Erythroblast (primary cell): ENCODE measurements around the gene FREM1.

ENCODE experiments used
- GATA1 ChIP-seq: IDR thresholded peaks from 2 replicates; pipeline ENCODE4 v1.6.1; 2011; ENCODE audit warnings: low read depth, mild to moderate bottlenecking, control low read depth, low read length, moderate library complexity
- POLR2A ChIP-seq: IDR thresholded peaks from 2 replicates; pipeline ENCODE4 v1.6.1; 2011; ENCODE audit warnings: mild to moderate bottlenecking, low read length

DNA sequence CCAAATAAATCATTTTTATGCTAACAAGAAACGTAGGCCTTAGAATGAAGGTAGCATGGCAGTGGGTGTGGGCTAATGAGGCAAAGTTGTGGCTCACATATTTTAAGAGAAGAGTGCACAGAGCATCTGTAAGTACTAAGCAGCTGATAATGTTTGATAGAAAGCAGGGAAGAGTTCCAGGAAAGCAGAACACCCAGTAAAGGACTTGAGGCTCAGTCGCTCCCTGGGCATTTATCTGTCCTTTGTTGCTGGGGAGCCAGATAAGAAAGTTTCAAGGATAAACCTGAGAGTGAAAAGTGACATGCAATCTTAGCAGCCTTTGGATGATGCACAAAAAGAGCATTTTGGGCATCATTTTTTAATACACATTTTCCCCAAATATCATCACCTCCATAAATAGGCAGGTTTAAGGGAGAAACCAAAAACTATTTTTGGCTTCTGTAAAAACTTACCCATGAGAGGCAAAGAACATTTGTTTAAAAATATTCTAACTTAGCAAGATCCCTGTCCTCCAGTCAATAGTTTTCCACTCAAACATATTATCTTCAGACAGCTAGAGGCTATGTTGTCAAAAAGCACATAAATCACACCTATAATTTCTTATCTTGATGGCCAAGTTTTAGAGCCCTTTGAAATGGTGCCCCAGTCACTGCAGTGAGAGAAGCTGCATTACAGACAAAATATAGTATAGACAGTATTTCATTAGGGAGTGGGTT, 3.4 kb downstream of the FREM1 start:
- TF ChIP-seq POLR2A = no peak
- TF ChIP-seq GATA1 = no peak
